DND-41 (cell line): Measurements from ENCODE around the gene CACNB1.

Experiments
- EZH2 ChIP-seq: IDR thresholded peaks from 3 replicates; pipeline ENCODE4 v1.6.1; 2012; ENCODE audit warnings: borderline replicate concordance, low read depth, mild to moderate bottlenecking, moderate library complexity, low read length, inconsistent platforms; ENCODE audit not compliant: severe bottlenecking
- TF ChIP-seq, protein P1 (sequence below): IDR thresholded peaks from 2 replicates; pipeline ENCODE4 v1.5.1; 2012; ENCODE audit warnings: borderline replicate concordance, low read length, moderate library complexity, mild to moderate bottlenecking; ENCODE audit not compliant: poor library complexity, severe bottlenecking; ENCODE audit errors: extremely low read depth

DNA sequence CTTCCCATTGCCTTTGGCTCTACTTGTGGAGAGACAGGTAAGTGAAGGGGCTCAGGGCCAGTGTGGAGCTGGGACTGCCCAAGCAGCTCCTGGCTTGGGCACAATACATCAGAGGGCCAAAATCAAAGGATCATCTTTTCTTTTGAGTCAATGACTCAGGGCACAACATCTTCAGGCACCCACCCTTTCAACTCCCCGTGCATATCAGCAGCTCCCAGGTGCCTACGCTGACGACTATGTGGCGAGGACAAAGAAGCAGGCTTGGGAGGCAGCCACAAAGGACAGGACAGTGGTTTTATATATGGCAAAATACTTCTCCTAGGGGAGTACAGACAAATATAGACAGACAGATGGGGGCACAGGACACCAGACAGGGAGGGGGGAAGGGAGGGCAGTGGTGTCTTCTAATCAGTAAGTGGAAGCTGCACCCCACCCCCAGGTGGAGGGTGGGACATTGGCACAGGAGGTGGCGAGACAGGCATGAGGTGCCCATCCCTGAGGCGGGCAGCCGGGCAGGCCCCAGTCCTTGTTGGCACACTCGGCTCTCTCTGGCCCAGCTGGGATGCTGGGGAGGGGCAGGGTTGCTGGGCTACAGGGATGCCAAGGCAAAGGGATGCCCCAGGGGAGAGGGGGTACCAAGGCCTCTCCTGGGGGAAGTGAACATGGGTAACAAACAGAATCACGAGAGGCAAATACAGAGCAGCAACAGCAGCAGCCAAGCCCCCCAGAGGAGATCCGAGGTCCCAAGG is 23.8 kb downstream of the CACNB1 start:
- TF ChIP-seq, protein P1, sequence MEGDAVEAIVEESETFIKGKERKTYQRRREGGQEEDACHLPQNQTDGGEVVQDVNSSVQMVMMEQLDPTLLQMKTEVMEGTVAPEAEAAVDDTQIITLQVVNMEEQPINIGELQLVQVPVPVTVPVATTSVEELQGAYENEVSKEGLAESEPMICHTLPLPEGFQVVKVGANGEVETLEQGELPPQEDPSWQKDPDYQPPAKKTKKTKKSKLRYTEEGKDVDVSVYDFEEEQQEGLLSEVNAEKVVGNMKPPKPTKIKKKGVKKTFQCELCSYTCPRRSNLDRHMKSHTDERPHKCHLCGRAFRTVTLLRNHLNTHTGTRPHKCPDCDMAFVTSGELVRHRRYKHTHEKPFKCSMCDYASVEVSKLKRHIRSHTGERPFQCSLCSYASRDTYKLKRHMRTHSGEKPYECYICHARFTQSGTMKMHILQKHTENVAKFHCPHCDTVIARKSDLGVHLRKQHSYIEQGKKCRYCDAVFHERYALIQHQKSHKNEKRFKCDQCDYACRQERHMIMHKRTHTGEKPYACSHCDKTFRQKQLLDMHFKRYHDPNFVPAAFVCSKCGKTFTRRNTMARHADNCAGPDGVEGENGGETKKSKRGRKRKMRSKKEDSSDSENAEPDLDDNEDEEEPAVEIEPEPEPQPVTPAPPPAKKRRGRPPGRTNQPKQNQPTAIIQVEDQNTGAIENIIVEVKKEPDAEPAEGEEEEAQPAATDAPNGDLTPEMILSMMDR: no peak
- no peak for TF ChIP-seq EZH2
